MCF 10A (cell line): ENCODE results near the gene CHRDL2. TPM values are rescaled to one million over a fixed set of nuclear protein-coding genes. Genes with fewer than 3 reads are reported as not detected.
A peak's percentile ranks its signal among the peaks of the same experiment; 100 is the strongest.

ENCODE experiments used
- BruUV-seq: library from RNA; stranded (reverse); fragments of 400-500 nt; replicated peaks from 2 replicates; lab custom pipeline; 2021; lab: Mats Ljungman, UMichigan
- CTCF ChIA-PET: fragments of 300-600 bp; sonication (Branson Sonifier 250); formaldehyde crosslinking; extraction: SDS; loops from one replicate; lab custom pipeline; 2021; ENCODE audit warnings: antibody characterized with exemption, inconsistent platforms; lab: Yijun Ruan, JAX
- POLR2A ChIA-PET: fragments of 300-600, 350-650 bp; sonication (Branson Sonifier 250); formaldehyde crosslinking; extraction: SDS; loops from one replicate; lab custom pipeline; 2020; ENCODE audit warnings: antibody characterized with exemption, inconsistent platforms; lab: Yijun Ruan, JAX
- DNase-seq: peaks from one replicate; pipeline ENCODE4 v3.0.0-alpha.2; 2018; ENCODE audit not compliant: unreplicated experiment
- H3K27ac Mint-ChIP-seq: one replicate; pipeline ENCODE4 v1.8.0; 2022; ENCODE audit warnings: mild to moderate bottlenecking, low read depth, mixed read lengths; ENCODE audit not compliant: unreplicated experiment
- H3K27me3 Mint-ChIP-seq: one replicate; pipeline ENCODE4 v1.8.0; 2022; ENCODE audit warnings: mixed read lengths; ENCODE audit not compliant: insufficient read depth, unreplicated experiment
- H3K36me3 Mint-ChIP-seq: one replicate; pipeline ENCODE4 v1.8.0; 2022; ENCODE audit warnings: mild to moderate bottlenecking, moderate library complexity, mixed read lengths; ENCODE audit not compliant: insufficient read depth, unreplicated experiment
- H3K4me1 Mint-ChIP-seq: one replicate; pipeline ENCODE4 v1.8.0; 2022; ENCODE audit warnings: mixed read lengths; ENCODE audit not compliant: insufficient read depth, unreplicated experiment
- H3K4me3 Mint-ChIP-seq: one replicate; pipeline ENCODE4 v1.8.0; 2022; ENCODE audit warnings: mild to moderate bottlenecking, moderate library complexity, mixed read lengths; ENCODE audit not compliant: unreplicated experiment
- H3K9me3 Mint-ChIP-seq: one replicate; pipeline ENCODE4 v1.8.0; 2022; ENCODE audit warnings: mixed read lengths; ENCODE audit not compliant: unreplicated experiment
- CTCF ChIP-seq: fragments of 200-600 bp; IDR thresholded peaks from one replicate; pipeline ENCODE4 v1.8.0; 2022; ENCODE audit warnings: antibody characterized with exemption, mild to moderate bottlenecking; ENCODE audit not compliant: unreplicated experiment
- intact Hi-C: fragments of 100-400 bp; cut with micrococcal nuclease; formaldehyde crosslinking; loops from 2 replicates; pipeline ENCODE4 v1.14.1; 2022
- total RNA-seq: library from RNA; stranded (reverse); gene quantifications from 2 replicates; pipeline ENCODE4 v1.2.3, GENCODE V29; 2022

The CHRDL2 gene
- total RNA-seq, 1 experiment from 2014 or later = not detected

DNA sequence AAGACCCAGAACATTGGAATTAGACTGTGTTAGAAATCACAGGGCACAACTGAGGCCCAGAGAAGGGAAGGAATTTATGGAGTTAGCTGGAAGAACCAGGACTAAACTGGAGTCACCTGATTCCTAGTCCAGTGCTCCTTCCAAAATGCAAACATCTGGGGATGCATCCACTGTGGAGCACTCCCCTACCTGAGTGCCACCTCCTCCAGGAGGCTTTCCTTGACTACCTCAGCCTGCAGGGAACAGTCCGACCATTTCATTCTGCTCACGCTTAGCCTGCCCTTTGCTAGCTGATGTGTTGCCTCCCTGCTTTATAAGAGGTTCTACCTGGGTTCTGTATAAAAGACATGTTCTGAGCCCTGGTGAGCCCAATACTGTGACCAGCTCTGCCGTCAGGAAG lies 24.0 kb downstream of the CHRDL2 start:
- POLR2A ChIA-PET = interaction anchor here (0.6 kb wide), 1 partner anchor 33 kb away, joined by 4 read pairs; no protein-coding TSS in a partner anchor
- CTCF ChIA-PET = interaction anchor here (2.6 kb wide), 1 partner anchor 18 kb away, joined by 17 read pairs; no protein-coding TSS in a partner anchor
- no peaks in the 10 kb centered on the region for H3K27me3 Mint-ChIP-seq
- no peak overlapping the region for H3K27ac Mint-ChIP-seq
- no peak overlapping the region for H3K4me3 Mint-ChIP-seq
- no peaks in the 10 kb centered on the region for H3K36me3 Mint-ChIP-seq
- no peaks in the 10 kb centered on the region for H3K9me3 Mint-ChIP-seq
- no TSS peak for BruUV-seq
- DNase-seq = no peak
- TF ChIP-seq CTCF = no peak
- intact Hi-C loops = no loop called here
- no peaks in the 10 kb centered on the region for H3K4me1 Mint-ChIP-seq

DNA sequence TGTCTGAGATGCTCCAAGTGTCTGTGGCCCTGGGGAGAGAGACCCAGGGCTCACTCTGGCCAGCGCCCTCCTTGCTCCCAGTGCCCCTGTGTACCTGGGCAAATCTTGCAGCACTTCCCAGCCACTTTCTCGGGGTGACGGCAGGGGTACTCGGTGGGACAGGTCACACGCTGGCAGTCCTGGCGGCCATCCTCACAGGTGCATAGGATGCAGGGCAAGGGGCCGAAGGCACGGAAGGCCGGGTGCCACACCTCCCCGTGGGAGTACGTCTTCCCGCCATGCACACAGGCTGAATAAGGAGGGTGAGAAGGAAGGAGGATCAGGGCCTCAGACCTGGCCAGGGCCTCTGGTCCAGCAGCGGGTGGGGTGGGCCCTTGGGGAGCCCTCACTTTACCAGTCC lies 28.0 kb downstream of the CHRDL2 start:
- BruUV-seq = no TSS peak
- H3K27me3 Mint-ChIP-seq = no peaks in the 10 kb centered on the region
- intact Hi-C loops = no loop called here
- H3K27ac Mint-ChIP-seq = no peak overlapping the region
- no peaks in the 10 kb centered on the region for H3K9me3 Mint-ChIP-seq
- no peak overlapping the region for H3K4me3 Mint-ChIP-seq
- ChIA-PET POLR2A (interaction anchor here (1.4 kb wide), 1 partner anchor 22 kb away, joined by 6 read pairs; no protein-coding TSS in a partner anchor), CTCF (interaction anchor here (0.7 to 4.2 kb wide), 19 partner anchors 8 to 138 kb away, joined by 3 to 69 read pairs (median 4); no protein-coding TSS in a partner anchor)
- TF ChIP-seq CTCF = no peak
- H3K4me1 Mint-ChIP-seq = no peaks in the 10 kb centered on the region
- H3K36me3 Mint-ChIP-seq = no peaks in the 10 kb centered on the region
- no peak for DNase-seq

DNA sequence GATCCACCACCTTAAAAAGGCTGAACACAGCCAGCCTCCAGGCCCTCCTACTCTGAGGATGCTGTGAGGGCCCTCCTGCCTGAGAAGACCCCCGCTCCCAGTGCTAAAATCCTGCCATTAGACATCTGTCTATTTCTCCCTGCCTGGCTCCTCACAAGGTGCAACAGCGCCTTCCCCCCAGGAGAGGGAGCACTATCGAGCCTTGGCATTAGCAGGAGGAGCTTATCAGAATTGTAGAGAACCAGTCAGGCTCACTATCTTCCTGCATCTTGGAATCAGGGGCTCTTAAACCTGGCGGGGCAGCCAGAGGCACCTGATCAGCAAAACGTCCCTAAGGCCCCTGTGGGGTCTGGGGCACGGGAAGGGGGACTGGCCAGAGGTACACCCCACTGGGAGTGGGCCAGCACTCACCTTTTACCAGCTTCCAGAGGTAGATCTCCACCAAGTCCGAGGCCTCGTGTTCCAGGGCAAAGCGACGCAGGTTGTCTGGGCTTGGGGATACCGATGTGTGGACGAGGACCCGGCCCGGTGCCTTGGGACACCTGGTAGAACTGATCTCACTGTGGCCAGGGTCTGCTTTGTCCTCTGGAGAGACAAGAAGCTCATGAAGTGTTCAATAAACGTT lies 28.7 kb downstream of the CHRDL2 start:
- H3K4me3 Mint-ChIP-seq = no peak overlapping the region
- H3K9me3 Mint-ChIP-seq = no peaks in the 10 kb centered on the region
- DNase-seq = peak; percentile 78
- ChIA-PET POLR2A (interaction anchor here (0.5 to 1.4 kb wide), 4 partner anchors 20 to 305 kb away, joined by 3 to 6 read pairs (median 4); no protein-coding TSS in a partner anchor), CTCF (interaction anchor here (0.5 to 4.2 kb wide), 30 partner anchors 8 to 432 kb away, joined by 3 to 69 read pairs (median 4); no protein-coding TSS in a partner anchor)
- peak; percentile 86 for TF ChIP-seq CTCF
- peaks cover 3% of the 10 kb centered on the region for H3K4me1 Mint-ChIP-seq
- no peaks in the 10 kb centered on the region for H3K36me3 Mint-ChIP-seq
- intact Hi-C loops = no loop called here
- no peaks in the 10 kb centered on the region for H3K27me3 Mint-ChIP-seq
- no peak overlapping the region for H3K27ac Mint-ChIP-seq
- no TSS peak for BruUV-seq

- H3K27me3 Mint-ChIP-seq = no peaks in the 10 kb centered on the region
- intact Hi-C loops = no loop called here
- H3K9me3 Mint-ChIP-seq = no peaks in the 10 kb centered on the region
- BruUV-seq = no TSS peak
- ChIA-PET CTCF (interaction anchor here (0.6 to 4.2 kb wide), 15 partner anchors 8 to 547 kb away, joined by 3 to 69 read pairs (median 4); no protein-coding TSS in a partner anchor), POLR2A (interaction anchor here (1.4 kb wide), 1 partner anchor 66 kb away, joined by 4 read pairs; no protein-coding TSS in a partner anchor)
- H3K4me3 Mint-ChIP-seq = no peak overlapping the region
- TF ChIP-seq CTCF = no peak
- H3K27ac Mint-ChIP-seq = no peak overlapping the region
- no peaks in the 10 kb centered on the region for H3K36me3 Mint-ChIP-seq
- peak; percentile 19 for DNase-seq
- peaks cover 14% of the 10 kb centered on the region for H3K4me1 Mint-ChIP-seq
Observed at GRCh38 chr11:74701351-74701750, 29.9 kb downstream of the CHRDL2 start.
